CD4-positive, alpha-beta T cell treated with Interleukin-6 for 4 hours (primary cell): ENCODE measurements around the gene LAD1.
A peak's percentile ranks its signal among the peaks of the same experiment; 100 is the strongest.

ENCODE experiments used
- DNase-seq: peaks from one replicate; pipeline ENCODE4 v3.0.0-alpha.2; 2020; ENCODE audit warnings: mixed read lengths

The LAD1 gene, protein sequence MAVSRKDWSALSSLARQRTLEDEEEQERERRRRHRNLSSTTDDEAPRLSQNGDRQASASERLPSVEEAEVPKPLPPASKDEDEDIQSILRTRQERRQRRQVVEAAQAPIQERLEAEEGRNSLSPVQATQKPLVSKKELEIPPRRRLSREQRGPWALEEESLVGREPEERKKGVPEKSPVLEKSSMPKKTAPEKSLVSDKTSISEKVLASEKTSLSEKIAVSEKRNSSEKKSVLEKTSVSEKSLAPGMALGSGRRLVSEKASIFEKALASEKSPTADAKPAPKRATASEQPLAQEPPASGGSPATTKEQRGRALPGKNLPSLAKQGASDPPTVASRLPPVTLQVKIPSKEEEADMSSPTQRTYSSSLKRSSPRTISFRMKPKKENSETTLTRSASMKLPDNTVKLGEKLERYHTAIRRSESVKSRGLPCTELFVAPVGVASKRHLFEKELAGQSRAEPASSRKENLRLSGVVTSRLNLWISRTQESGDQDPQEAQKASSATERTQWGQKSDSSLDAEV

DNA sequence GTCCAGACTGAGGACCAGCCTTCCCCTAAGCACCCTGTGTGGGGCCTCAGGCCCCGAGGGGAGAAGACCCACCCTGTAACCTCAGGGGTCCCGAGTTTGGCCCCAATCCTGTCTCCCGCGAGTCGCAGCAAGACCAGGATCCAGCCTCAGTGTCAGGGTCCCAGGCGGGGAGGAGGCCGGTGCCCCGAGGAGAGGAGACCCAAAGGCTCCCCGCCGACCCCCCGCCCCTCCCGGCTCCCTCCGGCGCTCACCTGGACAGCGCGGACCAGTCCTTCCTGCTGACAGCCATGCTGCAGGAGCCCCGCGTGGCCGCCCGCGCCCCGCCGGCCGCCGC lies at the start of gene LAD1:
LAD1 (minus strand) TSS at position 307 of the 334 bp plus-strand sequence; CDS start at position 289, 18 bp downstream.
- no peak for DNase-seq

- DNase-seq: peak; percentile 68
Measured at GRCh38 chr1:201447903-201448871, 49.1 kb upstream of the LAD1 start.

- DNase-seq: no peak
Measured at GRCh38 chr1:201445310-201445709, 46.2 kb upstream of the LAD1 start.

DNA sequence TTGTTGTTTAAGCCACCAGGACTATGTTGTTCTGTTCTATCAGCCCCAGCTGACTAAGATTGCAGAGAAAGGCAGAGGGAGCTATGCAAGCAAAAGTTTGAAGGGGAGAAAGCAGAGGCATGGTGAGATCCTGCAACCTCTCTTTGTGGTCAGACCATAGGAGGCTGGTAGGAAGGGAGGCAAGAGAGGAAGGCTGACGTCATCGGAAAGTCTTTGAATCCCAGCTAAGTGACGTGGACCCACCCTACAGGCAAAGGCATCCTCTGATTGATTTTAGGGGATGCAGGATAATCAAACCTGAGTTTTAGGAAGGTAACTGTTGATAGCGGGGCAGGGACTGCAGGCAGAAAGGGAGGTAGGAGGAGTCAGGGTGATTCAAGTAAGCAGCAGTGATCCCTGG lies 45.7 kb upstream of the LAD1 start:
- no peak for DNase-seq

GRCh38 chr1:201443747-201444146 lies 44.6 kb upstream of the LAD1 start:
- DNase-seq: no peak

DNA sequence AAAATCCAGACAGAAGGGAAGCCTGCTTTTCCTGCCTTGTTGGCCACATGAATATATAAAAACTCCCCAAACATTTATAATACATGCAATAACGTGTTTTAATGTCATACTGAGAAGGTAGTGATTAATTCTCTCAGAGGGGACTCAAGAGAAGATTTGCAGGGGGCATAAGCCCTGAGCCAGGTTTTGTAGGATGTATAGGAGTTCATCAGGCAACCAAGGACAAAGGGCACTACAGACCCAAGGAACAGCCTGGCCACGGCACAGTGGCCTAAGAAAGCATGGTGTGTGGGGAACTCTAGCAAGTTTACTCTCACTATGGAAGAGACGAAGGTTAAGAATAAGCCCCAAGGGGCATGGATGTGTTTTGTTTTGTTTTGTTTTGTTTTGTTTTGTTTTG lies 37.8 kb upstream of the LAD1 start:
- no peak for DNase-seq

DNA sequence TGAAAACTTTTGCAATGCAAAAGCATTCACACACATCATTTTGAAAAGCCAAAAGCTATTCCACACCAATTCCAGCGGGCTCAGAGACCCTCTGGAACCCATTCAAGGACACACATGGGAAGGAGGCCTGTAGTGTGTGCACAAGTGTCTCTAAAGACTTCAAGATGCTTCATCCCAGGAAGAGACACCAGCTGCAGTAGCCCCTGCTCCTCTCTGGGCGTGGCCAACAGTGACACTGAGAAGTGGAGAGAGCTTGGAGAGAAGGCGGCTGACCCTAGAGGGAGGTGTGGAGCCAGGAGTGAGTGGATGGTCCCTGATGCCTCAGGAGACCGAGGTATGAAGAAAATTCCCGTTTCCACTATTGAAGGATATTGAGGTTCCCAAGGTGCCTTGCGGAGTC lies 37.3 kb upstream of the LAD1 start:
- DNase-seq: no peak

- no peak for DNase-seq
Measured at GRCh38 chr1:201434266-201434665, 35.1 kb upstream of the LAD1 start.

DNA sequence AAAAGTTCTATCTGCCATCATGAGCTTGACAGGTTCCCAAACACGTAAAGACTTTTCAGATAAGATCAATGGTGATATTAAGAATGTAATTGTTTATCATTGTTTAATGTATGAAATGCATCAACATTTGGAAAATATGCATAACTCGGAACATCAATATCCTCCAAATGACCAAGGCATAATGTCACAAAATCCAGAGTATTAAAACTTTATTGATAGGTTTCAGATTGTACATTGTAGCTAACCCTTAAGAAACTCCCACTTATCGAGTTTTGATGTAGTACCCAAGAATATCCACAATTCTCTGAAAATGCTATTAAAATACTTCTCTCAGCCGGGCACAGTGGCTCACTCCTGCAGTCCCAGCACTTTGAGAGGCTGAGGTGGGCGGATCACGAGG lies 34.5 kb upstream of the LAD1 start:
- DNase-seq: no peak

- DNase-seq: no peak
Measured at GRCh38 chr1:201430776-201431175, 31.7 kb upstream of the LAD1 start.

- no peak for DNase-seq
Measured at GRCh38 chr1:201429736-201430501, 30.8 kb upstream of the LAD1 start.

- DNase-seq: no peak
Measured at GRCh38 chr1:201427963-201428362, 28.8 kb upstream of the LAD1 start.

DNA sequence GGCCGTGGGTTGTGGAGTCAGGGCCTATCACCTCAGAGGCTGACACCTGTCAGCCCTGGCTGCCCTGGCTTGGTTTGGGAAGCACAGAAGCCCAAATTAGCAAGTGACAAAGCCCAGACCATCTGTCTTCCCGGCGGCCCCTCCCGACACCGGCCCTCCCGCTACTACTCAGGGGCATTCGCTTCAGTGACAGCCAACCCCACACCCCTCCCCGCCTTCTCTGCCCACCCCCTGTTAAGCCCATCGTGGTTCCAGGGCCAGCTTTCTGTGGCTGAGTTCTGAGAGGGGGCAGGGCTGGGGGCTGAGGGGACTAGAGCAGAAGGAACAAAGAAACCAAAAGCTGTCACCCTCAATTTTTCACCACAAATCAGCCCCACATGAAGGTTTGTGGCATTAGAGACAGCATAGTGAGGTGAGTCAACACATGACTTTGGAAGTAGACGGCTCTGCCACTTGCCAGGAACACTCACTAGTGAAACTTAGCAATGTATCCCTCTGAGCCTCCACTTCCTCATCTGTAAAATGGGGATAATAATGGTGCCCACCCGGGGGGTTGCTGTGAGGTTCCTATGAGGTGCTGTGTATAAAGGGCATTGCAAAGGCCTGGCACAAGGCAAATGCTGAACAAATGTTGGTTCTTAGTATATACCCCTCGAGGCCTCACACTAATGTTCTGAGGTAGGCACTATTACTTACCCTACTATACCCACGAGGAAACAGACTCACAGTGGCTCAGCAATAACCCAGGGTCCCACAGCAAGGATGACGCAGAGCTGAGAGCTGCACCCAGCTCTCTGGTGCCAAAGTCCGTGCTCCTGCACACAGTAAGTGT lies 27.6 kb upstream of the LAD1 start:
- no peak for DNase-seq

DNA sequence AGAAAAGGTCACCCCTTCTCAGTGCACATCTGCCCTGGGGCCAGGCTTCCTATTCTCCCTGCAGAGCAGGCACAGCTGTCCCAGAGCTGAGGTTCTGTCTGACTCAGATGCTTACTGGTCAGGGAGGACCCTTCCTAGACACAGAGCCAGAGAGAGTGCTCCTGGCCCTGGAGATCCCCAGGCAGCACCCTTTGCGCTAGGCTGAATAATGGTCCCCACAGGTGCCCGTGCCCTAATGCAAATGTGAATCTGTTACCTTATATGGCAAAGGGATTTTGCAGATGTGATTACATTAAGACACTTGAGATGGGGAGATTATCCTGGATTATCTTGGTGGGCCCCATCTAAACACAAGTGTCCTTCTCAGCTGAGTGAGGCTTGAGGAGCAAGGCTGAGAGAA lies 25.0 kb upstream of the LAD1 start:
- DNase-seq: no peak

- no peak for DNase-seq
Measured at GRCh38 chr1:201423655-201424054, 24.5 kb upstream of the LAD1 start.

- no peak for DNase-seq
Measured at GRCh38 chr1:201422436-201423030, 23.4 kb upstream of the LAD1 start.

GRCh38 chr1:201422026-201422425 lies 22.9 kb upstream of the LAD1 start:
- DNase-seq: no peak

GRCh38 chr1:201421041-201421440 lies 21.9 kb upstream of the LAD1 start:
- DNase-seq: no peak

DNA sequence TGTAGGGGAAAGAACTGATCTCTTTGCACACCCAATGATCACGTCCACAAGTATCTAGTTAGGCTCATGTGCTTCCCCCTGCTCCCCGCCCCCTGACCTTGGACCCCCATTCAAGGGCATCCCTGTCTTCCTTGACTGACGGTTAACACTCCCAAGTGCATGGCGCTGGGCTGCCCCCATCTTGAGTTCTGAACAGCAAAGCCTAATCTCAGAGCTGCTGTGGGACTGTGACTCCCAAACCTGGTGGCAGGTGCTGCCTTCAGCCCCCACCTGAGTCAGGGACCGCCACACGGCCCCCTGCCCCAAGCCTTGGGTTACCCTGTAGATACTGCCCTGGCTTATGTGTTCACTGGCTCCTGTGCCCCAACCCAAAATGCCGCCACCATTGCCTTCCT lies 21.5 kb upstream of the LAD1 start:
- DNase-seq: no peak

- DNase-seq: no peak
Measured at GRCh38 chr1:201419746-201420607, 20.9 kb upstream of the LAD1 start.

- DNase-seq: no peak
Measured at GRCh38 chr1:201419256-201419655, 20.1 kb upstream of the LAD1 start.
